Skin of body (tissue), 2 donors: ENCODE data around the gene COPB2. TPM values are rescaled to one million over a fixed set of nuclear protein-coding genes. Genes with fewer than 3 reads are reported as not detected.

Source experiments
- DNase-seq: peaks from one replicate; lab custom pipeline; 2025; lab: John Stamatoyannopoulos, UW
- total RNA-seq: library from RNA; depleted of rRNA; stranded (reverse); fragments of >200 nt; gene quantifications from one replicate; pipeline ENCODE4 v1.2.3, GENCODE V29; 2014

The COPB2 gene
- total RNA-seq, 1 donor from 2014 or later = 124 TPM

DNA sequence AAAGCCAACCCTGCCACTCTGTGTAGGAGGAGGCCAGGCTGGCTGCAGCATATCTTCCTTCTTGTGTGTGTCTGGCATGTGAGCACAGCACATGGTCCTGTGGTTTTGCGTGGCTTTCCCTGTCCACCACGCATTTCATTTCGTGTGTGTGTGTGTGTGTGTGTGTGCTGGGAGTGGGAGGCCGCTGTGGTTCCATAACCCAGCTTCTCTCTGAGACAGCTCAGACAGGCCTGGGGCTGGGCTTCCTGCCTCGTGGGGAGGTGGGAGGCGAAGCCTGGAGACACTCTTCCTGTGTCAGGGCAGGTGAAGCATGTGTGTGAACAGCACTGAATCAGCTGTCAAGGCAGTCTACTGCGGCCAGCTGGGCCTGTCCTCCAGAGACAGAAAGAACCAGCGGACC is 61.6 kb downstream of the COPB2 start:
- no peak for DNase-seq

DNA sequence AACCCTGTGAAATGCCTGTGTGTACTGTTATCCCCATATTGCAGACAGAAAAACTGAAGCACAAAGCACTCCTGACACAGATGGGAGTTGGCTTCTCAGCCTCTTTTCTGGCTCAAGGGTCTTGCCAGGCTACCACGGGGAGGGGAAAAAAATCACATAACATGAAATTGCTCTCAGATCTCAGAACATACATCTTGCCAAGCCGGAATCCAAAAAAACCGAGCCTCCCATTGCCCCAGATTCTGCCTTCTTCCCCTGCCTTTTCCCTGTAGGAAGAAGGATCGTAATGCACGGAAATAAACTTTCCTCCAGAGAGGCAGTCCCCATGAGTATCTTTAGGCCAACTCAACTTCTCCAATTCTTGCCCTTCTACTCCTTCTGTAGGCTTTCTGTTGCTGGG is 62.2 kb downstream of the COPB2 start:
- DNase-seq = no peak

DNA sequence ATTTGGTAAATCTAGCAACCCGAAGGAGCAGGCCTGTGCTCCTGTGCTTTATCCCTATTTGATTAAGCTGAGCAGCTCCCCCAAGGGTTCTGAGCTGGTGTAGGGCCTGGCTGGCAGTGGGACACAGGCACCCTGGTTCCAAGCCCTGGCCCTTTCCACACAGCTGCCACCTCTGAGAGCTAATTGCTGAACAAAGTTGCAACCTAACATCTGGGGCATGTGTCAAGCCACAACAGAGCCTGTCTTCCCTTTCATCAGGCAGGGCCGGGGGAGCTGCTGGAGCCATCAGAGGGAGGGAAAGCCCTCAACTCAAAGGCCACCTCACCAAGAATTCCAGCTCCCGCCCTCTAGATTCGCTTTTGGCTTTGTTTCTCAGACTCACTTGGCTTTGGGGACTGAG is 62.7 kb downstream of the COPB2 start:
- no peak for DNase-seq

DNA sequence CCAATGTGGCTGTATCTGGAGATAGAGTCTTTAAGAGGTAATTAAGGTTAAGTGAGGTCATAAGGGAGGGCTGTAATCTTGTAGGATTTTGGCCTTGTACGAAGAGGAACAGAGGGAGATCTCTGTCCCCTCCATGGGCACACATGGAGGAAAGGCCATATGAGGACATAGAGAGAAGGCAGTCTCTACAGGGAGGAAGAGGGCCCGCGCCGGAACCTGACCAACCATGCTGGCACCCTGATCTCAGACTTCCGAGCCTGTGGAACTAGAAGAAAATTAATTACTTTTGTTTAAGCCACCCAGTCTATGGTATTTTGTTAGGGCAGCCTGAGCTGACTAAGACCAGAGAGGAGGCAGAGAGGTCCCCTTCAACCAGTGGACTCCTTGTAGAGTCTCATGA is 63.3 kb downstream of the COPB2 start:
- no peak for DNase-seq

DNA sequence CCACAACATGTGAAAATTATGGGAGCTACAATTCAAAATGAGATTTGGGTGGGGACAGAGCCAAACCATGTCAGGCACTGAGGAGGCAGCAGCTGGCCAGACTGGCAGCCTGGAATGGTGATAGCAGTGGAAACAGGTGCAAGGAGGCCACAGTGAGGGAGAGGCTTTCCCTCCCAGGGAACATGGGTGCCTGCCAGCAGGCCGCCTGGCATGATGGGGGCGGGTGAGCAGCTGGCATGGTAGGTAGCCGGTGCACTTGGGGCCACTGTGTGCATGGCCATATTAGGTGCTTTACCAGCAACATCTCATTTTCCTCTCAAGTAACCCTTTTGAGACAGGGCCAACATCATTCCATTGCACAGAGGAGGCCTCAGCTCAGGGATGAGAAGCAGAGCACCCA is 63.9 kb downstream of the COPB2 start:
- DNase-seq = no peak

DNA sequence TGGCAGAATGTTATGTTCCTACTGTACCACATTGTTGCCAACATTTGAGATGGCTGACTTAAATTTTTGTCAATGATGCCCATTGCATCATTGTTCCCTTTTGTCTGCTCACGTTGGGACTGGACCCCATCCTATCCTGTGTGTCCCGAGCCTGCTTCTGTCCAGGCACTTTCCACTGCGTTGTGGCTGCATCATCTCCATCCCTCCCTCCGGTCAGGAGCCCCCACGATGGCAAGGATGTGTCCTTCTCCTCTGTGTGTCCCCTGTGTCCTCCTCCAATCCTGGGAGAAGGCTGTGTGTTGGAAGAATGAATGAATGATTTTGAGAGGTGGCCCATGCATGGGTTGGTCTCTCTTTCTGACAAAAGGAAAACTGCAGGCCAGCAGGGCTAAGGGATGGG is 65.0 kb downstream of the COPB2 start:
- no peak for DNase-seq

DNA sequence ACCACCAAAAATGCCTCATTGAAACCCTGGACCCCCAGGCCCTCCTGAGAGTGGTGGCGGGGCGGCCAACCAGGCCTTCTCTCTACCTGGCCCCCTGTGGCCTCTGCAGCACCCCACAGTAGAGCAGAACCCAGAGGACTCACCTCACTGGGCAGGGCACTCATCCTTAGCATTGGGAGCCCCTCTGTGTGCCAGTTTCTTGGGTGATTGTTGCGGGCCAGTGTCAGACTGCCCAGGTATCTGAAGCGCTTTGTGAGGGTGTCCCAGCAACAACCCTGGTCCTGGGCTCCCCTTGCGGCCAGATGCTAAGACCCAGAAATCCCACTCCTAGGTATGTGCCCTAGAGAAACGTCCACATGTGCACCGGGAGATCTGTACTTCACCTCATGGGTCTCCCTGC is 66.3 kb downstream of the COPB2 start:
- DNase-seq = no peak

DNA sequence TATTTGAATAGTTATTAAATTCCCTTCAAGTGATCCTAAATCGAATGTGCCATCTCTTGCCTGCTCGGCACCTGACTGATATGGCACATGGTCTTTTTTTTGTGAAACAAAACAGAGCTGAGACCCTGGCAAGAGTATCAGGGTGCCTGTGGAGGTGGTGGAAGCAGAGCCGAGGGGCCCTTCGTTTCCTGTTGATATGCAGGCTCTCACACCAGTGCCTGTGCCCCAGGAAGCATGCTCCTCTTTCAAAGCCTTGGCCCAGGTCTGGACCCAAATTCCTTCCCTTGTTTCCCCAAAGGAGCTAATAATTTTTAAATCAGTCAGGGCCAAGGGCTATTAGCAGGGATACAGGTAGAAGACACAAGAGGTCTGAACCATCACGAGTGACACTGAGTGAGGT is 67.1 kb downstream of the COPB2 start:
- DNase-seq = no peak

DNA sequence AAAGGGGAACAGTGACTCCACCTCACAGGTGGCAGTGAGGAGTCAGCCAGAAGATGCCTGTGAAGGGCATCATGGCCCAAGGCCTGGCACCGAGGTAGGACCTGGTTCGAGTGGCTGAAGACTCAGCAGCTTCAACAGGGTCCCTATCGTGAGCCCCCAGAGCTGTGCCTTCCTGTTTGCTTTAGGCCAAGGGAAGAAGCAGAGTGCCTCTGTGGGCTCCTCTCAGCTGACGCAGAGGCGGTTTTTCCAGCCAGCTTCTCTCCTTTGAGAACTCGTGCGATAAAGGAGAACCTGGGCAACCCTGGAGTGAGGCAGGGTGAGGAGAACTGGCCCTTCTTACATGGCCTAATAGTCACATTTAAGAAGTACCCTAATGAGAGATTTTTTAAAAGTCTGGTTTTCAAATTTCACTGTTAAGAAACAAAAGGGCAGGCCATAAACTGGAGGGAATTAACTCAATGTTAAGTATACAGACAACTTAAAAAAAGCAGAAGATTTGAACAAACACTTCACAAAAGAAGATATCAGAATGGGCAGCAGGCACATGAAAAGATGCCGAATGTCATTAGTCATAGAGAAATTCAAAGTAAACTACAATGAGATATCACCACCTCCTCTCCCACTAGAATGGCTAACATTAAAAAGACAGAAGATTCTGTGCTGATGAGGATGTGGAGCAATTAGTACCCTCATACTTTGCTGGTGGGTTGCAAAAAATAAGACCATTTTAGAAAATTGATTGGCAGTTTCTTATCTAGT is 68.7 kb downstream of the COPB2 start:
- DNase-seq = no peak

DNA sequence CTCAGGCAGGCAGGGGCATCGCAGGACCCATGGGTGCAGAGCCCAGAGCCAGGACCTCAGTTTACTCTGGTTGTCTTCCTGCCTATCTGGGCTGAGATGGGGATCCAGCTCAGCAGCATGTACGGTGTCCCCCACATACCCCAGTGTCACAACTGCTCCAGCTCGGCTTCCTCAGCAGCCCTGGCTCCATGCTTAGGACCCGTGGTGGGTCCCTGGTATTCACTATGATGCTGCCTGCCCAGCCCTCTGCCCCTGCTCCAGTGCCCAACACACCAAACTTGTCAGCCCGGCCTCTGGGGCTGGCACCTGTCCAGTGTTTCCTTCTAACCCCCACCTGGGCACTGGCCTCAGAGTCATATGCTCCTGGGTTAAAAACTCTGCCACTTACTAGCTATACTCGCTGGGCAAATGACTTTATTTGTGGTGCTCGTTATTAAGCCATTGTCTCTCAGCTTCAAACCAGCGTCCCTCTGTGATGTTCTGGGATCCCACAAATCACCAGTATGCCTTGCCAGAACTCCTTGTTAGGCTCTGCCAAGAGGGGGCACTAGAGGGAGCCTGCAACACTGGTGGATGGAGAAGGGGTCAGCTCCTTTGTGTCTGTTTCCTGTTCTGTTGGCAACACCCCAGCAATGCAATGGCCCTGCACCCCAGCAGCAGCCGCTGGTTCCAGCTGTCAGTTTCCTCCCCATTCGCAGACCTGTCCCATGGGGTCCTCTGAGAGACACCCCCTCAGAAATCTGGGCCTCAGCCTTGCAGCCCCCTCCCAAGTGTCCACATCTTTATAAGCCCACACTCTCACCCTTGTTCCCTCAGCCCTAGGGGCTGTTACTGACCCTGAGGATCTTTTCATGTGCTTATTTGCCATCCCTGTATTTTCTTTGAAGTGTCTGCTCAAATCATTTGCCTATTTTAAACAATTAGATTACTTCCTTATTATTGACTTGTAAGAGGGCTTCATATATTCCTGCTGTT is 69.7 kb downstream of the COPB2 start:
- DNase-seq = no peak

DNA sequence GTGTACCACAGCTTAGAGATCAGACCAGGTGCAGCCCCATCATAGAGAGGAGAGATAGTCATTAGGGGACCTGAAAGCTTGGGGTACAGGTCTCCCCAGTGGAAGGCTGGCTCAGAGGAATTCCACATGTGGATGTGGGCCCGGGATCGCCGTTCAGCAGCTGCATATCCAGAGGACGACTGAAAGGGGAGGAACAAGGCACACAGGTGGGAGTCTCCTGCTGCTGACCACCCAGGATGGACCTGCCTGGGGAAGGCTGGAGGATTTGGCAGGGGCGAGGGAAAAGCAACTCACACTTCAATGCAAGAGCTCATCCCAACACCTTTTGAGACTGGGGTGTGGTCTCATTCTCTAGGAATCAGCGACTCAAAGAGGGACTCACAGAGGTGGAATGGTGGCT is 70.6 kb downstream of the COPB2 start:
- DNase-seq = no peak

DNA sequence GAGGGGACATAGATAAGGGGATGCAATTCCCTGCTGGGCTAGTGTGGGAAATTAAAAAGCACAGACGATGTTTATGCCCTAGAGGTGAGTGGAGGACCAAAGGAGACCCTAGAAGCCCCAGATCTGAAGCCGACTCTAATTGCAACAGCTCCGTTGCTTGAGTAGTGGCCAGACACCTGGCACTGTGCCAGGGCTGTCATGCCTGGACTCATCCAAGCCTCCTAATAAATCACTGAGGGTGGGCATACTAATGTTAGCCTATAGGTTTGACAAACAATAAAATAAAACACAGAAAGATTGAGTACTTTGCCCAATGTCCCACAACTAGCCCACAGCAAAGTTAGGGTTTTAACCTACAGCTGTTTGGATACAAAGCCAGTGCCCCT is 71.0 kb downstream of the COPB2 start:
- no peak for DNase-seq

DNA sequence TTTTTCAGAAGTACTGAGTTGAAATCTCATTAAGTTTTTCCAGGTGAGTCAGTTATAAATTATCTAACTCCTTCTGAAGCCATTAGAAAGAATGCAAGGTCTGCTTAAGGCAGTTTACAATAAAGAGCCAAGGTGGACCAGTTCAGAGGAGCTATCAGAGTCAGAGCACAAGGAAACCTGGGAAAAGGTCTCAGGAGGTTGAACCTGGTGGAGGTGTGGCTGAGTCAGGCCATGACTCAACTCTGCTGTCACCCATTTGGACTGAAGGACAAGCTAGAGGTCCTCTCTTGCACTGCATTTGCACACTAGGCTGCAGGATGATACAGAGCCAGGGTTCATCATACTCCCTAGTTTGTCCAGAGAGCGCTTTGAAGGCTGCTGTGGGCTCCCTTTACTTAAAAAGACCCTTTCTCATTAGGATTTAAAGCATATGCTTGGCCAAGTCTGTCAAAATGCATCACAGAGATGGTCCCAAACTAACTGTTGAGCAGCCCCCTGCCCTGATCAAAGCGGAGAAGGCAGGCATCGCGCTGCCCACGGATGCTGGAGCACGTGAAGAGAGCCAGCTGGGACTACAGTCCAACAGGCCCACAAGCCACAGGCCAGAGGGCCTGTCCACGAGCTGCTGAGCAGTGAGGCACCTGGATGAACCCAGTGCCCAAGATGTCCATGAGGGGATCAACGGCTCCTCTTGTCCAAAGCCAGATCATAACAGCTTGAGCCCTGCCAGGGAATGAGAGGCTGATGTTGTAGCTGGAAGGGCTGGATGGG is 71.6 kb downstream of the COPB2 start:
- no peak for DNase-seq

DNA sequence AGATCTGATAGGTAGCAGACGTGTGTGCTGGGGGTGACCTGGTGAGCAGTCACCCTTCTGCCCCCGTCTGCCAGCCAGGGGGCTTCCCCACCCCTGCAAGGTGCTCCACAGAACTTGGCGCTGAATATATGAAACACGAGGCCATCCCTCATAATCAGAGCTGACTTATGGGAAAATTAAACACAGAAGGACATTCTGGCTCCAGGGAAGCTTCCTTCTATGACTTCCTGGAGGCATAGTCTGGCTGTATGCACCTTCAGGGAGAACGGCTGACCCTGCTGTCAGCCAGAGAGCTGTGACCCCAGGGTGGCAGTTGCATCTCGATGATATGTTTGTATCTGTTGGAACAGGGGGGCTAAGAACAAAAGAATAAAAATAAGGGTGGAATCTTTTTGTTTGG is 72.2 kb downstream of the COPB2 start:
- DNase-seq = no peak

DNA sequence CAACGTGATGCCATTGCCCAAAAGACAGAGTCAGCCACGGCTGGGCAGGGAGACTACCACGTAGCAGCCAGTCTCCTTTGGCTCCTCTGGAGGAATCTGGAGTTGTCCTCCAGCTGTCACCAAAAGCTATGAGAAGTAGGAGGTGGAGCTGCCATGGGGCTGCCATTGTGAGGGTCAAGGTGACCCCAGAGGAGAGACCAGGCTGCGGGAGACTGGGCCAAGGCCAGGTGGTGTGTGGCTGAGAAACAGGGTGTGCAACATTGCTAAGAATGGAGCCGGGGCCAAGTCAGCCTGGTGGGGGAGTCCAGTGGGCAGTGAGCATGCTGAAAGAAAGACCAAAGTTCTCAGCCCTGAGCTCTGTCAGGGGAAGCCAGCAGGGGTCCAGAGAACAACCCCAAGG is 75.5 kb downstream of the COPB2 start:
- no peak for DNase-seq

DNA sequence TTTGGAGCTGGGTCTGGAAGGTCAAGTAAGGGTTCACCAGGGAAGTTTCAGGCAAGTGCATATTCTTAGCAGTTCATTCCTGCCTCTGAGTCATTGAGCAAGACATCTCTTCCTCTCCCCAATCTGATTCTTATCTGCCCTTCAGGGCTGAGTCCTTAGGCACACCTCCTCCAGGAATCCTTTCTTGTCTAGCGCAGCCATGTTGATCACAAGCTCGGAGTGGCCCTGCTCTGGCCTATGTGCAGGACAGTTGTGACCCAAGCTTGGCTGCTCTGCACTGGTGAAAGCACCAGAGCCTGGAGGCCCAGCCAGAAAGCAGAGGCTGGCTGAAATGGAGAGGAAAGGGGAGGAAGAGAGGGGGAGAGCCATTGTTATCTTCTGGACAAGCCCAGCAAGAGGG is 76.5 kb downstream of the COPB2 start:
- DNase-seq = no peak

DNA sequence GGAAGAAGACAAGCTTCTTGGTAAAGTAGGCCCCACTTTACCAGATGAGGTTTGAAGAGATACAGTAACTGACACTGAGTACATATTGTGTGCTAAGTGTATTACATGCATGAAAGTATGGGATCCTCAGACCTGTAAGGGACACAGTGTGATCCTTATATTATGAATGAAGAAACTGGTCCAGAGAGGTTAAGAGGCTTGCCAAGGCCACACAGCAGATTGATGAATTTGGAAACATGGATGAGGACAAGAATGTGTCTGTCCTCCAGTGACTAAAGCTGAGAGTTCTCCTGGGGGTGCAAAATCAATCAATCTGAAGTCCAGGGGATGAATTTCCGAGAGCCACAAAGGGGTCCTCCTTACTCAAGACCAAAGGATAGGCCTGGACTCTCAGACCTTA is 77.0 kb downstream of the COPB2 start:
- no peak for DNase-seq

DNA sequence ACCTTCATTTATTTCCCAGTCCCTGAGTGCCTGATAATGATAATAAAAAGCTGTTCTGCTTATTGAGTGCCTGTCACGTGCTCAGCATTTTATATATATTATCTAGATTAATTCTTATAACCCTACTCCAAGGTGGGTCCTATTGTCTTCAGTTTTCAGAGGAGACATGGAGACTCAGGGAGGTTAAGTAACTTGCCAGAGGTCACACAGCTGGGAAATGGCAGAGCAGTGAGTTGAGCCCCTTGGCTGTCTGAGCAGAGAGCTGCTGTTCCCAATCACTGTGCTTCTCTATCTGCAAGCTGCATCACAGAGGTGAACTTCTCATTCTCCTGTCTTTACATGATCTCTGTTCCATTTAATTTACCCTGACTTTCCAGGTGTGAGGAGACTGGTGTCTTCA is 77.9 kb downstream of the COPB2 start:
- DNase-seq = no peak

DNA sequence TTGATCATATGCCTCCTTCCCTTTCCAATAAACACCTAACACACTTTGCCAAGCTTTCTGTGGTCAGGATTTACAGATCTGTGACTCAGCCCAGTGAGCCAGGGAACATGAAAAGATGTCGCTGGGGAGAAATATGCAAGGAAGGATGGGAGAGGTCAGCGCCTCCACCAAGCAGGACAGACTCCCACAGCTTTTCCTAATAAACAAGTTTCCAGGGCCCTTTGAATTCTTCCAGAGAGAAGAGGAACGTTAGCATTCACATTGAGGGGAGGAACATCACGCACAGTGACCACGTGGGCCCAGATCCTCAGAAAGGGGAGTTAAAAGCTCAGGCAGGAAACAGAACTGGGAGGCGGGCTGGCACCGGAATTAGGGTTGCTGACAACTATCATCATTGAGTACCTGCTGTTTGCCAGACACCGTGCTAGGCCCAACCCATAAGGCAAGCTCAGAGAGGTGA is 78.9 kb downstream of the COPB2 start:
- no peak for DNase-seq

DNA sequence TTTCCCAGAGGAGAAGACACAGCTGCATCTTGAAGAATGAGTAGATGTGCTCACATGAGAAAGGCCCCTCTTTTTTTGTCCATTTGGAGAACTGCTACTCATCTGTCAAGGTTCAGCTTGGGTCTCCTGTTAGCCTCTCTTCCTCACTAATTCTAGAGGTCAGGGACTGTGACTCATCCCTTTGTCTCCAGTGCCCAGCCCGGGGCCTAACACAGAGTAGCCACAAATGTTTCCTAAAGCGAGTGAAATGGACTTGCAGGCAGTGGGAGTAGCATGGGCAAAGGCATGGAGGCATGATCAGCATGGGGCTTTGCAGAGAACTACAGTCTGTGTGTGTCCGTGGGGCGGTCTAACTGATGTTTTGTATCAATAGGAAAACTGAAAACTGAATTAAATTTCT is 79.6 kb downstream of the COPB2 start:
- no peak for DNase-seq

DNA sequence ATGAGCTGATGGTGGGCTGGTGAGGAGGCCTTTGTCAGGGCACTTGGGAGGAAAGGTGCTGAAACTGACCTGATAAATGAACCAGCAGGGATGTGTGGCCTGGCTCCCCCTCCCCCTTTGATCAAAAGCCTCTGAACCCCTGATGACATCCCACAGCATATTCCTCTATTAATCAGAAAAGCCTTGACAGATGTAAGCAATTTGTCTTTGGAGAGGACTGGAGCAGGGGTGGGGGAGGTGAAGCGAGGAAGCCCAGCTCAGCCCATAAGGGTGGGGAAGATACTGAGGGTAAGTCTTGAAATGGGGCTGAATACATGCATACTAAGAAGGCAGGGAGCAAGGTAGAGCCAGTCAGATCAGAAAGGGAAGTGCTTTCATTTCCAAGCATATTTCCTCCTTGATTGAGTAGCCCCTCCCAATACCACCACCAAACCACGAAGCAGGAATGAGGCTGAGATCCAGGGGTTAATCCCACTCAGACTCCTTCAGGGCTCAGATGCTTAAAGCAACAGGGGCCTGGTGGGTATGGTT is 80.3 kb downstream of the COPB2 start:
- no peak for DNase-seq

DNA sequence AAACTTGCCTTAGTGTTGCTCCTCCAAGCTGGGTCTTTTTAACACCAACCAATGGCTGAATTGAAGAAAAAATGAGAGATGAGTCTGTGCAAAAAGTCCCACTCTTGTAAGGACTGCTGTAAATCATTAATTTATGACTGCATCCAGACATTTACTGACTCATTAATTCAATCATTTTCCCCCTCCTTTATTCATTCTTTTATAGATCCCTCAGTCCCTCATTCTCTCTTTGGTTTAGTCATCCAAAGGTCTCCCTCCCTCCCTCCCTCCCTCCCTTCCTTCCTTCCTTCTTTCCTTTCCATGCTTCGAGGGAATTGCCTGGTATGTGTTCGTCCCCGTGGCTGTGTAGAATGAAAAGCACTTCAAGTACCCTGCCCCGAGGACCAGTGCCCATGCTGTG is 80.9 kb downstream of the COPB2 start:
- no peak for DNase-seq
